ENCODE results near the gene GHR. TPM values are rescaled to one million over a fixed set of nuclear protein-coding genes. Genes with fewer than 3 reads are reported as not detected.

The GHR gene
- total RNA-seq, 1 experiment from 2014 or later, result not detected

DNA sequence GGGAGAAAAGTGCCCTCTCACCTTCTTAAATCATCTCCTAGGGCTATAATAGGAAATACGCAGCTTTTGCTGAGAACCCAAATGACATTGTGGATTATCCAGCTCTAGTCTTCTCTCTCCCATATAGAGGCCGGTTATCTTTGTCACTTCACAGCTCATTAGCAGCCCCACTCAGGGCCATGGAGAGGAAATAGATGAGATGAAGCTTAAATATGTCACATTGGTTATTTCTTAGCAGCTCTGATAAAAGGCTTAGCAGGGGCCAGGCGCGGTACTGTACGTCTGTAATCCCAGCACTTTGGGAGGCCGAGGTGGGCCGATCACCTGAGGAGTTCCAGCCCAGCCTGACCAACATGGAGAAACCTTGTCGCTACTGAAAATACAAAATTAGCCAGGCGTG, 90.0 kb downstream of the GHR start:
- H3K36me3 ChIP-seq (ENCODE audit: insufficient read depth, low read length, poor library complexity, severe bottlenecking), result no peaks in the 10 kb centered on the region
- CTCF ChIA-PET, result no interaction called here
- no TSS peak for BruUV-seq (replicated peaks)
- H3K27ac ChIP-seq (ENCODE audit: low read depth, low read length, poor library complexity, severe bottlenecking), result no peak overlapping the region
- H3K9me3 ChIP-seq (ENCODE audit: low read depth, low read length, poor library complexity, severe bottlenecking), result no peaks in the 10 kb centered on the region
- H3K27me3 ChIP-seq (replicated peaks; ENCODE audit: insufficient read depth, low read depth, low read length, poor library complexity), result peaks cover 5% of the 10 kb centered on the region
- intact Hi-C loops (cut with micrococcal nuclease; ENCODE audit: unreplicated experiment), result no loop called here
- no peaks in the 10 kb centered on the region for H3K4me1 ChIP-seq (ENCODE audit: insufficient read depth, low read length, poor library complexity, severe bottlenecking)
- H3K4me3 ChIP-seq (ENCODE audit: low read depth, low read length, poor library complexity, severe bottlenecking), result no peak overlapping the region
- TF ChIP-seq, protein P1, sequence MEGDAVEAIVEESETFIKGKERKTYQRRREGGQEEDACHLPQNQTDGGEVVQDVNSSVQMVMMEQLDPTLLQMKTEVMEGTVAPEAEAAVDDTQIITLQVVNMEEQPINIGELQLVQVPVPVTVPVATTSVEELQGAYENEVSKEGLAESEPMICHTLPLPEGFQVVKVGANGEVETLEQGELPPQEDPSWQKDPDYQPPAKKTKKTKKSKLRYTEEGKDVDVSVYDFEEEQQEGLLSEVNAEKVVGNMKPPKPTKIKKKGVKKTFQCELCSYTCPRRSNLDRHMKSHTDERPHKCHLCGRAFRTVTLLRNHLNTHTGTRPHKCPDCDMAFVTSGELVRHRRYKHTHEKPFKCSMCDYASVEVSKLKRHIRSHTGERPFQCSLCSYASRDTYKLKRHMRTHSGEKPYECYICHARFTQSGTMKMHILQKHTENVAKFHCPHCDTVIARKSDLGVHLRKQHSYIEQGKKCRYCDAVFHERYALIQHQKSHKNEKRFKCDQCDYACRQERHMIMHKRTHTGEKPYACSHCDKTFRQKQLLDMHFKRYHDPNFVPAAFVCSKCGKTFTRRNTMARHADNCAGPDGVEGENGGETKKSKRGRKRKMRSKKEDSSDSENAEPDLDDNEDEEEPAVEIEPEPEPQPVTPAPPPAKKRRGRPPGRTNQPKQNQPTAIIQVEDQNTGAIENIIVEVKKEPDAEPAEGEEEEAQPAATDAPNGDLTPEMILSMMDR (conservative IDR thresholded peaks at IDR 0.05; ENCODE audit: low read depth, low read length), result no peak
- no peak for TF ChIP-seq EZH2 (IDR thresholded peaks at IDR 0.05; ENCODE audit: borderline replicate concordance, low read depth, low read length, poor library complexity, severe bottlenecking)
- POLR2A ChIA-PET (ENCODE audit: low non-redundant PET), result no interaction called here
- no peak for DNase-seq (ENCODE audit: low spot score)

DNA sequence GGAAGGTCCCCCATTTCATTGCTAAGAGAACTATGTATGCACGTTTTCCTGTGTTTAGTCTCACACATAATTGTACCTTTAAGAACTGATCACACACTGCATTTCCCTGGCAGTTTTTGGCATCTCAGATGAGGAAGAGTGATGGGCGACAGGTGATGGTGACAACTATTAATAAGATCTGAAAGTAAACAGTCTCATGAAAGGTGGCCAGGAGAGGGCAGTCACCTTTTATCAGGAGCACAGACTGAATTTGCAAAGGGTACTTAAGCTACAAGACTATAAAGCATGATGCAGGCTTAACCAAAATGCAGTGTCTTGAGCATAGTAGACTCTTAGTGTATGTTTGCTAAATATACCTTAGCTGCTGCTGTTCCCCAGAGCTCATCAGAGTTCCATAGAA, 91.5 kb downstream of the GHR start:
- CTCF ChIA-PET, result interaction anchor here (1.6 kb wide), 1 partner anchor 253 kb away, joined by 4 read pairs; no protein-coding TSS in a partner anchor
- DNase-seq (ENCODE audit: low spot score), result no peak
- H3K4me1 ChIP-seq (ENCODE audit: insufficient read depth, low read length, poor library complexity, severe bottlenecking), result no peaks in the 10 kb centered on the region
- no TSS peak for BruUV-seq (replicated peaks)
- TF ChIP-seq EZH2 (IDR thresholded peaks at IDR 0.05; ENCODE audit: borderline replicate concordance, low read depth, low read length, poor library complexity, severe bottlenecking), result no peak
- TF ChIP-seq, protein P1 (conservative IDR thresholded peaks at IDR 0.05; ENCODE audit: low read depth, low read length), result no peak
- no peak overlapping the region for H3K4me3 ChIP-seq (ENCODE audit: low read depth, low read length, poor library complexity, severe bottlenecking)
- peaks cover 5% of the 10 kb centered on the region for H3K27me3 ChIP-seq (replicated peaks; ENCODE audit: insufficient read depth, low read depth, low read length, poor library complexity)
- no peaks in the 10 kb centered on the region for H3K36me3 ChIP-seq (ENCODE audit: insufficient read depth, low read length, poor library complexity, severe bottlenecking)
- intact Hi-C loops (cut with micrococcal nuclease; ENCODE audit: unreplicated experiment), result no loop called here
- H3K9me3 ChIP-seq (ENCODE audit: low read depth, low read length, poor library complexity, severe bottlenecking), result no peaks in the 10 kb centered on the region
- POLR2A ChIA-PET (ENCODE audit: low non-redundant PET), result no interaction called here
- no peak overlapping the region for H3K27ac ChIP-seq (ENCODE audit: low read depth, low read length, poor library complexity, severe bottlenecking)

DNA sequence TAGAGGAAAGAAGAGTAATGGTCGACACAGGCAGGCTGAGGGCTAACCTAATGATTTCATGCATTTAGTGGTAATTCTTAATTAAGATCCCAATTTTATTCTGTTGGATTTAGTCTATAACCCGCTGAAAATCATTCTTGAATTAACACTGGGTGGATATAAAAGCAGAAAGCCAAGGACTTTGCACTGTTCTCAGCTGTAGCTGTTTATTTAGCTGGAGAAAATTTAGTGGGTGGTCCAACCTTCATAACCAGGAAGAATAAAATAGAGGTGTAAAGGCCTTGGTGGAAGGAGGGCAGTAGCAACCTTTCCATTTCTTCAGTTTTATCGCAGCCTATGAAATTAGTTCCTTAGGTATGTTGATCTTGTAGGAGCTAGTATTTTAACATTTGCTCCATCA, 92.3 kb downstream of the GHR start:
- Histone ChIP-seq H3K9me3 (ENCODE audit: low read depth, low read length, poor library complexity, severe bottlenecking) (no peaks in the 10 kb centered on the region), H3K27ac (ENCODE audit: low read depth, low read length, poor library complexity, severe bottlenecking) (no peak overlapping the region), H3K4me3 (ENCODE audit: low read depth, low read length, poor library complexity, severe bottlenecking) (no peak overlapping the region), H3K36me3 (ENCODE audit: insufficient read depth, low read length, poor library complexity, severe bottlenecking) (no peaks in the 10 kb centered on the region), H3K4me1 (ENCODE audit: insufficient read depth, low read length, poor library complexity, severe bottlenecking) (no peaks in the 10 kb centered on the region), H3K27me3 (replicated peaks; ENCODE audit: insufficient read depth, low read depth, low read length, poor library complexity) (peaks cover 5% of the 10 kb centered on the region)
- intact Hi-C loops (cut with micrococcal nuclease; ENCODE audit: unreplicated experiment), result no loop called here
- TF ChIP-seq, protein P1 (conservative IDR thresholded peaks at IDR 0.05; ENCODE audit: low read depth, low read length), result no peak
- TF ChIP-seq EZH2 (IDR thresholded peaks at IDR 0.05; ENCODE audit: borderline replicate concordance, low read depth, low read length, poor library complexity, severe bottlenecking), result no peak
- ChIA-PET POLR2A (ENCODE audit: low non-redundant PET) (no interaction called here), CTCF (interaction anchor here (1.6 kb wide), 1 partner anchor 252 kb away, joined by 4 read pairs; no protein-coding TSS in a partner anchor)
- DNase-seq (ENCODE audit: low spot score), result no peak
- no TSS peak for BruUV-seq (replicated peaks)
